SK-N-SH (cell line): ENCODE data around the gene OSGIN1. TPM values are rescaled to one million over a fixed set of nuclear protein-coding genes. Genes with fewer than 3 reads are reported as not detected.

Experiments used
- CTCF ChIA-PET: fragments of 300-600, 350-600 bp; formaldehyde crosslinking; extraction: SDS; loops from one replicate; lab custom pipeline; 2021; lab: Yijun Ruan, JAX
- POLR2A ChIA-PET: fragments of 350-600 bp; sonication (Branson Sonifier 250); formaldehyde crosslinking; extraction: SDS; loops from one replicate; lab custom pipeline; 2020; ENCODE audit warnings: antibody characterized with exemption, inconsistent platforms; lab: Yijun Ruan, JAX
- DNase-seq: peaks from one replicate; pipeline ENCODE4 v3.0.0; 2012
- H2AFZ ChIP-seq: fragments of 200-600 bp; sonication (generic); 2 replicates; pipeline ENCODE4 v1.8.1; 2016; ENCODE audit warnings: antibody characterized with exemption, mild to moderate bottlenecking, low read depth
- H3F3A ChIP-seq: fragments of 200-600 bp; sonication (generic); replicated peaks from 2 replicates; pipeline ENCODE3; 2016; ENCODE audit warnings: antibody characterized with exemption, mild to moderate bottlenecking; ENCODE audit not compliant: insufficient read depth
- H3K27ac ChIP-seq, 2 experiments: fragments of 200-500 bp in 1 of 2; fragments of 200-600 bp in 1 of 2; sonication (Bioruptor generic) in 1 of 2; sonication (generic), shearing (Covaris generic) in 1 of 2; 2 replicates each; pipeline versions ENCODE4 v1.5.1 to v1.6.1; 2014 to 2016; ENCODE audit warnings: low read depth in 2 of 2, inconsistent platforms in 1 of 2, low read length in 1 of 2, mild to moderate bottlenecking in 1 of 2, mixed read lengths in 1 of 2
- H3K27me3 ChIP-seq: fragments of 200-600 bp; sonication (generic), shearing (Covaris generic); 2 replicates; pipeline ENCODE4 v1.6.1; 2016; ENCODE audit warnings: mixed run types; ENCODE audit not compliant: insufficient read depth
- H3K36me3 ChIP-seq, 2 experiments: fragments of 200-500 bp in 1 of 2; fragments of 200-600 bp in 1 of 2; sonication (Bioruptor generic) in 1 of 2; sonication (generic) in 1 of 2; replicated peaks in 1 of 2; 2 replicates each; pipeline versions ENCODE3 to v1.5.1; 2014 to 2016; ENCODE audit warnings: low read length in 1 of 2, mild to moderate bottlenecking in 1 of 2; ENCODE audit not compliant: insufficient read depth in 2 of 2, control insufficient read depth in 1 of 2
- H3K4me1 ChIP-seq, 2 experiments: fragments of 200-500 bp in 1 of 2; fragments of 200-600 bp in 1 of 2; sonication (Bioruptor generic) in 1 of 2; sonication (generic), shearing (Covaris generic) in 1 of 2; 2 replicates each; pipeline versions ENCODE4 v1.5.1 to v1.6.1; 2014 to 2016; ENCODE audit warnings: low read depth in 1 of 2, low read length in 1 of 2, mixed run types in 1 of 2; ENCODE audit not compliant: insufficient read depth in 2 of 2, control insufficient read depth in 1 of 2
- H3K4me2 ChIP-seq: fragments of 200-600 bp; sonication (generic), shearing (Covaris generic); 2 replicates; pipeline ENCODE4 v1.6.1; 2017; ENCODE audit warnings: mixed run types
- H3K4me3 ChIP-seq, 2 experiments: fragments of 200-500 bp in 1 of 2; fragments of 200-600 bp in 1 of 2; sonication (Bioruptor generic) in 1 of 2; sonication (generic), shearing (Covaris generic) in 1 of 2; 2 replicates each; pipeline versions ENCODE4 v1.5.1 to v1.8.1; 2014 to 2016; ENCODE audit warnings: low read depth in 2 of 2, inconsistent platforms in 1 of 2, low read length in 1 of 2, mild to moderate bottlenecking in 1 of 2, mixed read lengths in 1 of 2, moderate library complexity in 1 of 2
- H3K79me2 ChIP-seq: fragments of 200-600 bp; sonication (generic); 2 replicates; pipeline ENCODE4 v1.8.1; 2017; ENCODE audit warnings: mild to moderate bottlenecking; ENCODE audit not compliant: insufficient read depth
- H3K9ac ChIP-seq: fragments of 200-600 bp; sonication (generic); 2 replicates; pipeline ENCODE4 v1.6.1; 2017; ENCODE audit warnings: mixed run types
- H3K9me2 ChIP-seq: fragments of 200-600 bp; sonication (generic); 2 replicates; pipeline ENCODE4 v1.6.1; 2017; ENCODE audit warnings: mixed run types
- H3K9me3 ChIP-seq: fragments of 200-600 bp; sonication (generic); 2 replicates; pipeline ENCODE4 v1.6.1; 2017; ENCODE audit warnings: mixed run types, mild to moderate bottlenecking, moderate library complexity
- H4K20me1 ChIP-seq: fragments of 200-600 bp; sonication (generic); 2 replicates; pipeline ENCODE4 v1.6.1; 2017; ENCODE audit warnings: mild to moderate bottlenecking, mixed run types; ENCODE audit not compliant: insufficient read depth
- CHD2 ChIP-seq: fragments of 150-350 bp; IDR thresholded peaks from 2 replicates; pipeline ENCODE4 v1.6.1; 2018; ENCODE audit warnings: low read length; ENCODE audit not compliant: partially characterized antibody
- RCOR1 ChIP-seq: fragments of 150-350 bp; IDR thresholded peaks from 2 replicates; pipeline ENCODE4 v1.6.1; 2017; ENCODE audit warnings: antibody characterized with exemption, low read length
- TAF1 ChIP-seq: IDR thresholded peaks from 2 replicates; pipeline ENCODE4 v1.6.1; 2012; ENCODE audit warnings: low read depth, mild to moderate bottlenecking, low read length, moderate library complexity, borderline replicate concordance
- WGBS: methylation state at CpG from one replicate; pipeline ENCODE4 v1.1.6; 2017; ENCODE audit warnings: low lambda C conversion rate; 5-methylcytosine and 5-hydroxymethylcytosine counted together
- polyA plus RNA-seq, 3 experiments: library from polyadenylated mRNA; depleted of rRNA; stranded (reverse); fragments of >200 nt; gene quantifications; 2 replicates each; pipeline ENCODE4 v1.2.3, GENCODE V29; 2012
- TF ChIP-seq, protein P1 (sequence below): IDR thresholded peaks from 2 replicates; pipeline ENCODE4 v1.4.0; 2012; ENCODE audit warnings: low read depth, borderline replicate concordance
- TF ChIP-seq, protein P2 (sequence below): fragments of 200-600 bp; sonication (generic); IDR thresholded peaks from 2 replicates; pipeline ENCODE4 v1.6.1; 2017; ENCODE audit warnings: antibody characterized with exemption, mild to moderate bottlenecking, moderate library complexity
- TF ChIP-seq, protein P3 (sequence below): IDR thresholded peaks from 2 replicates; pipeline ENCODE4 v1.4.0; 2012; ENCODE audit warnings: low read depth
- TF ChIP-seq, protein P4 (sequence below): fragments of 150-350 bp; IDR thresholded peaks from 2 replicates; pipeline ENCODE4 v1.6.1; 2016; ENCODE audit warnings: mild to moderate bottlenecking, low read depth, low read length

OSGIN1 gene
- polyA plus RNA-seq, 1 of the 3 experiments (the other 2 are of a cell fraction), result 4.8 TPM

DNA sequence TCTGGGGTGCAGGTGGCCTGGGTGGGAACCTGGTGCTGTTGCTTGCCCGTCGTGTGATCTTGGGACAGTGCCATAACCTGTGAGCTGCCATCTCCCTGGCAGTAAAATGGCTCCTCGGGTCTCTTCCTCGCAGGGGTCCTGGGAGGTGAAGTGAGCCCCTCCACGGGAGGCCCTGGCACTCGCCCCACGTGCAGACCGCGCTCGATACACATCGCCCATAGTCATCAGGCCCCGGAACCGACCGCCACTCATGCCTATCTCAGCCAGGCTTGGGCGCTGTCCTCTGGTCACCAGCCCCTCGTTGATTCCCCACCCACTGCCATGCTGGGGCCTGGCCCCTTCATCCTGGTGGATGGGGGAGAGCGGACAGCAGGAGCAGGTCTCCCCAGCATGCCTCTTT lies 21.5 kb upstream of the OSGIN1 start:
- Histone ChIP-seq H3K9me3 (no peaks in the 10 kb centered on the region), H3K9me2 (no peaks in the 10 kb centered on the region), H3K4me3 (no peak overlapping the region), H3K27ac (no peak overlapping the region), H3K79me2 (no peaks in the 10 kb centered on the region), H2AFZ (no peak overlapping the region), H3K4me1 (peaks cover 0 to 11% of the 10 kb centered on the region in 2 experiments; a peak in 1 of 4 replicates), H3K27me3 (no peaks in the 10 kb centered on the region), H3K36me3 (no peaks in the 10 kb centered on the region), H3K4me2 (no peak overlapping the region), H4K20me1 (no peaks in the 10 kb centered on the region), H3K9ac (no peak overlapping the region), H3F3A (no peaks in the 10 kb centered on the region)
- 90% methylated on average over 17 of the region's 17 CpGs for WGBS
- DNase-seq, result no peak
- TF ChIP-seq, protein P1, sequence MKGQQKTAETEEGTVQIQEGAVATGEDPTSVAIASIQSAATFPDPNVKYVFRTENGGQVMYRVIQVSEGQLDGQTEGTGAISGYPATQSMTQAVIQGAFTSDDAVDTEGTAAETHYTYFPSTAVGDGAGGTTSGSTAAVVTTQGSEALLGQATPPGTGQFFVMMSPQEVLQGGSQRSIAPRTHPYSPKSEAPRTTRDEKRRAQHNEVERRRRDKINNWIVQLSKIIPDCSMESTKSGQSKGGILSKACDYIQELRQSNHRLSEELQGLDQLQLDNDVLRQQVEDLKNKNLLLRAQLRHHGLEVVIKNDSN, result no peak
- TF ChIP-seq, protein P2, sequence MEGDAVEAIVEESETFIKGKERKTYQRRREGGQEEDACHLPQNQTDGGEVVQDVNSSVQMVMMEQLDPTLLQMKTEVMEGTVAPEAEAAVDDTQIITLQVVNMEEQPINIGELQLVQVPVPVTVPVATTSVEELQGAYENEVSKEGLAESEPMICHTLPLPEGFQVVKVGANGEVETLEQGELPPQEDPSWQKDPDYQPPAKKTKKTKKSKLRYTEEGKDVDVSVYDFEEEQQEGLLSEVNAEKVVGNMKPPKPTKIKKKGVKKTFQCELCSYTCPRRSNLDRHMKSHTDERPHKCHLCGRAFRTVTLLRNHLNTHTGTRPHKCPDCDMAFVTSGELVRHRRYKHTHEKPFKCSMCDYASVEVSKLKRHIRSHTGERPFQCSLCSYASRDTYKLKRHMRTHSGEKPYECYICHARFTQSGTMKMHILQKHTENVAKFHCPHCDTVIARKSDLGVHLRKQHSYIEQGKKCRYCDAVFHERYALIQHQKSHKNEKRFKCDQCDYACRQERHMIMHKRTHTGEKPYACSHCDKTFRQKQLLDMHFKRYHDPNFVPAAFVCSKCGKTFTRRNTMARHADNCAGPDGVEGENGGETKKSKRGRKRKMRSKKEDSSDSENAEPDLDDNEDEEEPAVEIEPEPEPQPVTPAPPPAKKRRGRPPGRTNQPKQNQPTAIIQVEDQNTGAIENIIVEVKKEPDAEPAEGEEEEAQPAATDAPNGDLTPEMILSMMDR, result no peak
- TF ChIP-seq RCOR1 (no peak), CHD2 (no peak)
- TF ChIP-seq, protein P3, sequence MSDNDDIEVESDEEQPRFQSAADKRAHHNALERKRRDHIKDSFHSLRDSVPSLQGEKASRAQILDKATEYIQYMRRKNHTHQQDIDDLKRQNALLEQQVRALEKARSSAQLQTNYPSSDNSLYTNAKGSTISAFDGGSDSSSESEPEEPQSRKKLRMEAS, result no peak
- POLR2A ChIA-PET, result no interaction called here
- CTCF ChIA-PET, result interaction anchor here (0.6 to 4.1 kb wide), 5 partner anchors 22 to 683 kb away, joined by 3 to 17 read pairs (median 6); partner anchors contain the start of gene OSGIN1

DNA sequence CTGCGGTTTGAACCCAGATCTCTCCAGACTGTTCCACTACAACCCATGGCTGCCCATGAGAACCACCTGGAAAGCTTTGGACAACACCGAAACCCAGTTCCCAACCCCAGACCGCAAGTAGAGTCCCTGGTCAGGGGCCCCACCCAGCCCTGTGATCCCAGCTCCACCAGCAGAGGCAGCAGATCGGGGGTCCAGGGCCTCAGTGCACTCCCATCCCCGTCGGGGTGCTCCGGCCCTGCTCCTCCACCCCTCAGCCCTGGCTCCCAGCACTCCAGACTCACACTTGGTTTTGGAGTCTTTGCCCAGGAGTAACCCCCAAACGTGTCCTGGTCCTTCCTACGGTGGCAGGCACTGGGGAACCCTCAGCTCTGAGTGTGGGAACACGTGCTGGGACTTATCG lies 20.7 kb upstream of the OSGIN1 start:
- Histone ChIP-seq H4K20me1 (no peaks in the 10 kb centered on the region), H3F3A (no peaks in the 10 kb centered on the region), H3K4me1 (peaks cover 0 to 11% of the 10 kb centered on the region in 2 experiments; a peak in 1 of 4 replicates), H3K9me3 (no peaks in the 10 kb centered on the region), H3K4me2 (no peak overlapping the region), H3K9ac (no peak overlapping the region), H2AFZ (no peak overlapping the region), H3K4me3 (no peak overlapping the region), H3K27me3 (no peaks in the 10 kb centered on the region), H3K27ac (no peak overlapping the region), H3K36me3 (no peaks in the 10 kb centered on the region), H3K9me2 (no peaks in the 10 kb centered on the region), H3K79me2 (no peaks in the 10 kb centered on the region)
- DNase-seq, result no peak
- ChIA-PET CTCF (interaction anchor here (0.8 to 3.1 kb wide), 2 partner anchors 24 to 133 kb away, joined by 3 to 11 read pairs; no protein-coding TSS in a partner anchor), POLR2A (no interaction called here)
- TF ChIP-seq, protein P4, sequence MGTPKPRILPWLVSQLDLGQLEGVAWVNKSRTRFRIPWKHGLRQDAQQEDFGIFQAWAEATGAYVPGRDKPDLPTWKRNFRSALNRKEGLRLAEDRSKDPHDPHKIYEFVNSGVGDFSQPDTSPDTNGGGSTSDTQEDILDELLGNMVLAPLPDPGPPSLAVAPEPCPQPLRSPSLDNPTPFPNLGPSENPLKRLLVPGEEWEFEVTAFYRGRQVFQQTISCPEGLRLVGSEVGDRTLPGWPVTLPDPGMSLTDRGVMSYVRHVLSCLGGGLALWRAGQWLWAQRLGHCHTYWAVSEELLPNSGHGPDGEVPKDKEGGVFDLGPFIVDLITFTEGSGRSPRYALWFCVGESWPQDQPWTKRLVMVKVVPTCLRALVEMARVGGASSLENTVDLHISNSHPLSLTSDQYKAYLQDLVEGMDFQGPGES, result no peak
- TF ChIP-seq, protein P3, result no peak
- no peak for TF ChIP-seq TAF1
- WGBS, result 88% methylated on average over 10 of the region's 11 CpGs
